ENCODE data around the gene SPACA4.
"Not testable (repeated sequence)": the region's sequence is repeated elsewhere in the genome, so short reads cannot be mapped to it uniquely, and the experiment has no call there.

SPACA4 gene

DNA sequence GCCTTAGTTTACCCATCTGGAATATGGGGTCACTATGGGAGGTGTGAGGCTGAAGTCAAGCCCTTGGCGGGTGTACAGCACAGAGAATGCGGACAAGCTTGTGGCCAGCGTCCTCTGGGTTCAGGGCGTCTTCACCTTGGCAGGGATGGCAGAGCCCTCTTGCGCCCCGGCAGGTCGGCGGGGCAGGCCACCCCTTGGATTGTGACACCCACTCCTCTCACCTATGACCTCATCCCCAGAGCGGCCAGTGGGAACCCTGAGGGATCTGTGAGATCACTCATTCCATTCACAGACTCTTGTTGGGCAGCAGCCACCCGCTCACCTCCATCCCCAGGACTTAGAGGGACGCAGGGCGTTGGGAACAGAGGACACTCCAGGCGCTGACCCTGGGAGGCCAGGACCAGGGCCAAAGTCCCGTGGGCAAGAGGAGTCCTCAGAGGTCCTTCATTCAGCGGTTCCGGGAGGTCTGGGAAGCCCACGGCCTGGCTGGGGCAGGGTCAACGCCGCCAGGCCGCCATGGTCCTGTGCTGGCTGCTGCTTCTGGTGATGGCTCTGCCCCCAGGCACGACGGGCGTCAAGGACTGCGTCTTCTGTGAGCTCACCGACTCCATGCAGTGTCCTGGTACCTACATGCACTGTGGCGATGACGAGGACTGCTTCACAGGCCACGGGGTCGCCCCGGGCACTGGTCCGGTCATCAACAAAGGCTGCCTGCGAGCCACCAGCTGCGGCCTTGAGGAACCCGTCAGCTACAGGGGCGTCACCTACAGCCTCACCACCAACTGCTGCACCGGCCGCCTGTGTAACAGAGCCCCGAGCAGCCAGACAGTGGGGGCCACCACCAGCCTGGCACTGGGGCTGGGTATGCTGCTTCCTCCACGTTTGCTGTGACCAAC is at the start of gene SPACA4:
SPACA4 (plus strand) TSS at position 280 of the 896 bp plus-strand sequence; CDS start at position 517, 237 bp downstream.
- no peak for DNase-seq

DNA sequence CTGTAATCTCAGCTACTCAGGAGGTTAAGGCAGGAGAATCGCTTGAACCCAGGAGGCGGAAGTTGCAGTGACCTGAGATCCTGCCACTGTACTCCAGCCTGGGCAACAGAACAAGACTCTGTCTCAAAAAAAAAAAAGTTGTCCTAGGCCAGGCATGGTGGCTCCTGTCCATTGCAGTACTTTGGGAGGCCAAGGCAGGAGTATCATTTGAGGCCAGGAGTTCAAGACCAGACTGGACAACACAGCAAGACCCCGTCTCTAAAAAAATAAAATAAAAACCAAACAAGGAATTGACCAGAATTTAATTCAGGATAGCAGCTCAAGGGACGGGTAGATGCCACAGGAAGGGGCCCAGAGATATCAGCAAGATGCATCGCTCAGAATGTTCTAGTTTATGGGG is 49.7 kb upstream of the SPACA4 start:
- DNase-seq: no peak

- peak; percentile 57 for DNase-seq
Observed at GRCh38 chr19:48558018-48558684, 48.4 kb upstream of the SPACA4 start.

GRCh38 chr19:48560095-48560530 is 46.4 kb upstream of the SPACA4 start:
- peak; percentile 17 for DNase-seq

DNA sequence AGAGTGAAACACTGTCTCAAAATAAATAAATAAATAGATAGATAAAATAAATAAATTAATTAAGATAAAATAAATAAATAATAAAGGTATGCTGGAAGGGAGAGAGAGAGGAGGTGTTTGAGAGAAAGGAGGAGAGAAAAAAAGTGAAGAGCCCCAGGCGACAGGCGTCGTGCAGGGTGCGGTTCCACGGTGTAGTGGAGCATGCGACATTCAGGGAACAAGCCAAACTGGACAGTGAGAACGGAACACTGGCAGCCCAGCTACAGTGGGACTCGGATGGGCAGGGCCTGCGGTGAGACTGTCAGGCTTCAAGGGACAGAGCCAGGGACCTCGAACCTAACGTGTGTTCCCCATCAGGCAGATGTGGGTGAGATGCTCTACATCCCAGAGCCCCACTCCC is 45.1 kb upstream of the SPACA4 start:
- DNase-seq: no peak

GRCh38 chr19:48565090-48565489 is 41.5 kb upstream of the SPACA4 start:
- peak; percentile 68 for DNase-seq

- DNase-seq: peak; percentile 89
Observed at GRCh38 chr19:48568345-48568886, 38.1 kb upstream of the SPACA4 start.

- peak; percentile 52 for DNase-seq
Observed at GRCh38 chr19:48569814-48570213, 36.7 kb upstream of the SPACA4 start.

DNA sequence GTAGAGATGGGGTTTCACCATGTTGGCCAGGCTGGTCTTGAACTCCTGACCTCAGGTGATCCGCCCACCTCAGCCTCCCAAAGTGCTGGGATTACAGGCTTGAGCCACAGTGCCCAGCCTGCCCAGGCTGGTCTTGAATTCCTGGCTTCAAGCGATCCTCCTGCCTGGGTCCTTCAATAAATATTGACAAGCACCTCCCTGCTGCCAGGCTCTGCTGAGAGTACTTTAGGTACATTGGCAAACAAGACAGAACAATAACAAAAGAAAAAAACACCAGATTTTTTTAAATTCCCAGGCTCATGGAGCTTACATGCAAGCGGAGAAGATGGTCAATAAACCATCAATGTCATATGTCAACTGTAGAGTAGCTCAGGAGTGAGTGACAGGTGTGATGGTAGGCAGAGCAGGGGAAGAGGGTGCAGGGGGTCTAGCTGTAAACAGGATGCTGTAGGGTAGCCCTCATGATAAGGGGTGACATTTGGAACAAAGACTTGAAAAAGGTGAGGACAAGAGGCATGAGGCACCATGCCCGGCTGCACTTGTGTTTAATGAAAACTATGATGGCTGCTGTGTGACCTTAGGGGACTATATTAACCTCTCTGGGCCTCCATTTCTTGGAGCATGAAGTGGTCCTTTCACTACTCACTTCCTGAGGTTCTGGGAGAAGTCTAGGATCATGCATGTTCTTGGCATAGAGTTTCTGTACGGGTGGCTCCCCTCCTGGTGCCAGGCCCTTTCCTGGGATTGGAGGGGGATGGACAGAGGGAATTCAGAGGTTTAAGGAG is 35.0 kb upstream of the SPACA4 start:
- DNase-seq: no peak

- DNase-seq: no peak
Observed at GRCh38 chr19:48573163-48573505, 33.4 kb upstream of the SPACA4 start.

DNA sequence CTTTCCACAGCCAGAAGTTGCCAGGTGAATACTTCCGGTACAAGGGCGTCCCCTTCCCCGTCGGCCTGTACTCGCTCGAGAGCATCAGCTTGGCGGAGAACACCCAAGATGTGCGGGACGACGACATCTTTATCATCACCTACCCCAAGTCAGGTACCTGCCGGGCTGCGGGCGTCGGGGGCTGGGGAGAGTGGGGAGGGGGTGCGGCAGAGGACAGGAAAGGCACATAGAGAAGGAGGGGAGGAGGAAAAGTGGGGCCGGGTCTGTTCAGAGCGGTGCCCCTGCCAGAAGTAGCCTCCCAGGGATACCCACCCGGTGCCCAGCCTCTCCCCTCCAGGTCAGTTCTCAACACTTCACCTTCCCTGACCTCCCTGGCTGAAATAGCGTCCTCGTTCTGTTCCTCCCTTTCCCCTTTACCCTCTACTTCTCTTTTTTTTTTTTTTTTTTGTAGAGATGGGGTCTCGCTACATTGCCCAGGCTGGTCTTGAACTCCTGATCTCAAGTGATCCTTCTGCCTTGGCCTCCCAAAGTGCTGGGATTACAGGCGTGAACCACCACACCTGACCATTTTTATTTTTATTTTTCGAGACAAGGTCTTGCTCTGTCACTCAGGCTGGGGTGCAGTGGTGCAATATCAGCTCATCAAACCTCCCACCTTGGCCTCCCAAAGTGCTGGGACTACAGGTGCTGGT is 30.5 kb upstream of the SPACA4 start:
- no peak for DNase-seq

- not testable (repeated sequence) for DNase-seq
Observed at GRCh38 chr19:48577908-48578307, 28.6 kb upstream of the SPACA4 start.

GRCh38 chr19:48578891-48579290 is 27.7 kb upstream of the SPACA4 start:
- DNase-seq: peak; percentile 66

DNA sequence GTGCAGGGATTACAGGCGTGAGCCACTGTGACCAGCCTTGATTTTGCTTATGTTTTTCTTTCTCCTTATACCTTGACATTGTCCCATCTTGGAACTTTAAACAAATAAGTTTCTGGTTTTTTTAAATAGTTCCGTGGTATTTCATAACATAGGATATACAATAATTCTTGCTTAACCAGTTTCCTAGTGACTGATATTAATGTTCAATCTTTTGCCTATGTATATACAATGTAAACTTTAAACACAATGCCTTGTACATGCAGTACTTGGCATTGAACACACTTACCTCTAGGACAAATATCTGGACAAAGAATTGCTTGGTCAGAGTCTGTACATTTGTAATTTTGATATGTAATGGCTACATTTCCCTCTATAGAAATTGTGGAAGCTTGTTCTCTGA is 24.4 kb upstream of the SPACA4 start:
- no peak for DNase-seq

DNA sequence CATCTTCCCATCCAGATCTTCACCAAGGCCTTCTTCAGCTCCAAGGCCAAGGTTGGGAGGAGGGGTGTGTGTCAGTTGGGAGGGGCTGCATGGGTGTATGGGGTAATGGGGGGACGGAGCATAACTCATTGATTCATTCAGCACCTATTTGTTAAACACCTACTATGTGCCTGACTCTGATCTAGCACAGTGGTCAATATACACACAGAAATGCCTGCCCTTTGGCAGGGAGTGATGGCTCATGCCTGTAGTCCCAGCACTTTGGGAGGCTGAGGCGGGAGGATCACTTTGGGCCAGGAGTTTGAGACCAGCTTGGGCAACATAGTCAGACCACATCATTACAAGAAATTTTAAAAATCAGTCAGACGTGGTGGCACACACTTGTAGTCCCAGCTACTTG is 19.2 kb upstream of the SPACA4 start:
- no peak for DNase-seq

GRCh38 chr19:48588670-48589401 is 17.7 kb upstream of the SPACA4 start:
- DNase-seq: peak; percentile 80

DNA sequence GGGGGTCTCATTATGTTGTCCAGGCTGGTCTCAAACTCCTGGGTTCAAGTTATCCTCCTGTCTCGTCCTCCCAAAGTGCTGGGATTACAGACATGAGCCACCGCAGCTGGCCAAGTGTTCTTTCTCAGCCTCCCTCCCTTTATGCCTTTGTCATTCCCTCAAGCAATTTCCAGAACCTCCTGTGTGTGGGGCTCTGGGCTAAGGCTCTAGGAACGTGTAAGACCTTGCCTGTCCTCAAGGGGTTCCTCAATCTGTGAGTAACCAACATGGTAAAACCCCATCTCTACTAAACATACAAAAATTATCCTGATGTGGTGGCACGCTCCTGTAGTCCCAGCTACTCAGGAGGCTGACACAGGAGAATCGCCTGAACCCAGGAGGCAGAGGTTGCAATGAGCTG is 15.5 kb upstream of the SPACA4 start:
- no peak for DNase-seq

- no peak for DNase-seq
Observed at GRCh38 chr19:48595171-48595570, 11.4 kb upstream of the SPACA4 start.

DNA sequence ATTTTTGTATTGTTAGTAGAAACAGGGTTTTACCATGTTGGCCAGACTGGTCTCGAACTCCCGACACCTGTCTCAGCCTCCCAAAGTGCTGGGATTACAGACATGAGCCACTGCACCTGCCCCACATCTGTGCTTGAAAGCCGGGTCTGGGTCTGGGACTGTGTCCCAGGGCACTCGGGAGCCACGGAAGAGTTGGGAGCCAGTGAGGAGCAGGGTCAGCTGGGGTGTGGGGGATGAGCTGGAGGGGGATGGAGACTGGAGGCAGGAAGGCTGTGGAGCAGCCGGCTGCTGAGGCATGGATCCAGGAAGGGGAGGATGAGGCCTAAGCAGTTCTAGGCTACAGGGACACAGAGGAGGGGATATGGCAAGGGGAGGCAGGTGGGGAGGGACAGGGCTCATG is 10.7 kb upstream of the SPACA4 start:
- no peak for DNase-seq

DNA sequence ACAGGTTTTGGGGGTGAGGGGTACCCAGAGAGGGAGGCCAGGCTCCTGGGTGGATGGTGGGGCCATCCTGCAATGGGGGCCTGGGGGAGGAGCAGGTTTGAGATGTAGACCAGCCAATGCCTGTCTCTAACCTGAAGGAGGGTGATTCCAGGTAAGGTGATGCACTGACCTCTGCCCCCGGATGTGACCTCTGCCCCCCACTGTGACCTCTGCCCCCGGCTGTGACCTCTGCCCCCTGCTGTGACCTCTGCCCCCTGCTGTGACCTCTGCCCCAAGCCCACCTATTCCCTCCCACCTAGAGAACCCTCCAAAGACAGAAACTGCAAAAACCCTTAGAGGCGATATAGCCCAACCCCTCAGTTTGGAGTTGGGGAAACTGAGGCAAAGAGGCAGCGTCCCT is 10.3 kb upstream of the SPACA4 start:
- DNase-seq: no peak

DNA sequence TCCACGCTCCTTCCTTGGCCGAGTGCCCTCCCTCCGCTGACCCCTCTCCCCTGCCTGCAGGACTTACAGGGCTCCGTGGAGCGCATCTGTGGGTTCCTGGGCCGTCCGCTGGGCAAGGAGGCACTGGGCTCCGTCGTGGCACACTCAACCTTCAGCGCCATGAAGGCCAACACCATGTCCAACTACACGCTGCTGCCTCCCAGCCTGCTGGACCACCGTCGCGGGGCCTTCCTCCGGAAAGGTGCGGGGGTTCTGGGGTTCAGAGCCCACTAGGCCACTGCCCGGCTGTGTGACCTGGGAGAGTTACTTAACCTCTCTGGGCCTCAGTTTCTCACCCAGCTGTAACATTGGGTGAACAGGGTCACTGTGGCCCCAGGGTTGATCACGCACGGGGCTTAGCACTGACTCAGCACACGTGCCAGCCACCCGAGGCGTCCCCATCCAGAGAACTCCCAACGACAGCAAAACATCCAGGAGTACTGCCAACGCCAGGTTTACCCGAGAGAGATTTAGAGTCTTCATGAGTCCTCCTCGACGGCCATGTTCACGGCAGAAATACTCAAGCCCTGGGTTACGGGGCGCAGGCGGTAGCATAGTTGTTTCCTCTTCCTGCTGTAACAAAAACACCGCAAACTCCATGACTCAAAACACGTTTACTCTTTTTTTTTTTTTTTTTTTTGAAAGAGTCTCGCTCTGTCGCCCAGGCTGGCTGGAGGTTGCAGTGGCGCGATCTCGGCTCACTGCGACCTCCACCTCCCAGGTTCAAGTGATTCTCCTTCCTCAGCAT is 9.7 kb upstream of the SPACA4 start:
- no peak for DNase-seq
